ENCODE data around the gene CCBE1. TPM values are rescaled to one million over a fixed set of nuclear protein-coding genes. Genes with fewer than 3 reads are reported as not detected.

The CCBE1 gene
- total and polyA plus RNA-seq, 4 donors = 0.99 to 2.7 (median 1.9) TPM

GRCh38 chr18:59387687-59388565 lies 309.3 kb downstream of the CCBE1 start:
- Histone ChIP-seq H3K4me3 (ENCODE audit: low read depth, low read length) (no peak overlapping the region), H3K9me3 (ENCODE audit: control insufficient read depth, insufficient read depth, low read length) (no peaks in the 10 kb centered on the region), H3K27ac (ENCODE audit: low read depth, low read length) (no peak overlapping the region), H3K4me1 (ENCODE audit: control insufficient read depth, insufficient read depth, low read length) (no peaks in the 10 kb centered on the region), H3K36me3 (ENCODE audit: control insufficient read depth, insufficient read depth, low read length) (no peaks in the 10 kb centered on the region), H3K27me3 (ENCODE audit: control insufficient read depth, insufficient read depth, low read length) (peaks cover 9% of the 10 kb centered on the region)
- 35% methylated on average over 6 of the region's 11 CpGs for WGBS (ENCODE audit: insufficient coverage)
- peak in 1 of 6 donors; percentile 32 for DNase-seq (ENCODE audit: low read depth in 4 of 6, low spot score in 6 of 6)

DNA sequence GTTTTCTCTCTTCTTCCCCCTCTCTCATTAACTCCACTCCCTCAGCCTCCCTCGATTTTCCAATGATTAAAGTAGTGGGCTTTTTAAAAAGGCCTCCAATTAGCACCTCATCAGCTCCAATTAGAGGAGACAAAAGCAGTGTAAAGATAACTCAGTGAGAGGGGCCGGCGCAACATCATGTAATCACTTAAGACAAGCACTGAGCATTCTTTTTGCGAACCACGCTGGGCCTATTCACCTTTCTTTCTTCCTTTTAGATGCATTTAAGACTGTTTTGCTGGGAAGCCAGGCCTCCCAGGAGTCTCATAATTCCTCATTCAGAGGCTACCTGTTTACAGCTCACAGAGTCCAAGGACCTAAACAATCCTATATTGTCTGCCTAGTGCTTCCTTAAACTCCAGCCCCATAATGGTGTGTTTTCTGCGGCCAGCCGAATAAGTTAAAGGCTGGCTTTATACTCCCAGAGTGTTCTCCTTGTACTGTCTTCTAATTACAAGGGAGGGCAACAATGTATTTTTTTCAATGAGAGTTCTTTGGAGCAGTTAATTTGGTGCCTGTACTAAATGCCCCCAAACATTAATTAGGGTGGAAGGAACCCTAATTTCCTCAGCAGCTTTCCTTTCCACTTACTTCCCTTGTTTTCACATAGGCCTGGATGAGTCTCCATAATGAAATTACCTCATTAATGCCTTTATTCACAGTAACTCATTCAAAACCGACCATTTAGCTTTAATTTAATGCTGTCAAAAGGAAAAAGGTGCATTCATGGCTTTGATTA lies 310.1 kb downstream of the CCBE1 start:
- no peaks in the 10 kb centered on the region for H3K9me3 ChIP-seq (ENCODE audit: control insufficient read depth, insufficient read depth, low read length)
- H3K4me3 ChIP-seq (ENCODE audit: low read depth, low read length) = no peak overlapping the region
- peak in 2 of 6 donors; percentile 55 to 69 for DNase-seq (ENCODE audit: low read depth in 4 of 6, low spot score in 6 of 6)
- no peak overlapping the region for H3K27ac ChIP-seq (ENCODE audit: low read depth, low read length)
- H3K27me3 ChIP-seq (ENCODE audit: control insufficient read depth, insufficient read depth, low read length) = peaks cover 5% of the 10 kb centered on the region
- no peaks in the 10 kb centered on the region for H3K36me3 ChIP-seq (ENCODE audit: control insufficient read depth, insufficient read depth, low read length)
- H3K4me1 ChIP-seq (ENCODE audit: control insufficient read depth, insufficient read depth, low read length) = no peaks in the 10 kb centered on the region
- 58% methylated on average over 2 of the region's 8 CpGs for WGBS (ENCODE audit: insufficient coverage)

DNA sequence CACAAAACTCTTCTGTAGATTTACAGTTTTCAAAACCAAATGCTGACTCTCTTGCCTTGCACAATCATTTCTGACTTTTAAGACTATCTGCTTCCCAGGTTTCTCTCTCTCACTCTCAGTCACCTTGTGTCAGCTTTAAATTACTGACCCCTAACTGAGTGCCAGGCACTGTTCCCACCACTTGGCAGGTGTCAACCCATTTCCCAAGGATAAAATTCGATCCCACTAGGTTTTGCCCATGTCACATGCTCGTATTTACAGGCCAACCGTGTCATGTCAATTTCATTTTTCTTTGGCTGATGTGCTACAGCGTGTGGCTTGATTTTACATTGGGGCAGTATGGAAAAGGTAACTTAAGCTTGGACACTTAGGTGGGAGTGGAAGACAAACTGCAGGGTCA lies 312.0 kb downstream of the CCBE1 start:
- no peak overlapping the region for H3K4me3 ChIP-seq (ENCODE audit: low read depth, low read length)
- H3K4me1 ChIP-seq (ENCODE audit: control insufficient read depth, insufficient read depth, low read length) = no peaks in the 10 kb centered on the region
- no peaks in the 10 kb centered on the region for H3K36me3 ChIP-seq (ENCODE audit: control insufficient read depth, insufficient read depth, low read length)
- no peak overlapping the region for H3K27ac ChIP-seq (ENCODE audit: low read depth, low read length)
- no peaks in the 10 kb centered on the region for H3K9me3 ChIP-seq (ENCODE audit: control insufficient read depth, insufficient read depth, low read length)
- H3K27me3 ChIP-seq (ENCODE audit: control insufficient read depth, insufficient read depth, low read length) = peaks cover 5% of the 10 kb centered on the region
- DNase-seq (ENCODE audit: low read depth in 4 of 6, low spot score in 6 of 6) = no peak
- WGBS (ENCODE audit: insufficient coverage) = 100% methylated on average over 3 of the region's 4 CpGs

DNA sequence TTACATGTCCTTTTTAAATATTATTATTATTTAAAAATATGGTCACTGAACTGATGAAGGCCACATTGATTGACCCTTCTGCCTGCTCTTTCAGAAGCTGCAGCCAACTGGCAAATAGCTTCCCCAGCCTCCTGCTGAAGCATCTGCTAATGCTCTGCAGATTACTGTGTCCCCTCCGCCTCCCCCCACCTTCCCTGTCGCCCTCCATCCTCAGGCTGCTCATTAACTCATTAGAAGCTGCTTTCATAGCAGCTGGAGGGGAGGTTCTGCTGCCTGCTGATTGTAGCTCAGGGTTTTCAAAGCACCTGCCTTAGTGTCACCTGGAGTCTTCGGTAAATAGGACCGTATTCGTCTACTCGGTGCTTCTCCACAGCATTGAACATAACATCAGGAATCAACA lies 313.4 kb downstream of the CCBE1 start:
- H3K9me3 ChIP-seq (ENCODE audit: control insufficient read depth, insufficient read depth, low read length) = no peaks in the 10 kb centered on the region
- 36% methylated on average over 4 of the region's 6 CpGs for WGBS (ENCODE audit: insufficient coverage)

DNA sequence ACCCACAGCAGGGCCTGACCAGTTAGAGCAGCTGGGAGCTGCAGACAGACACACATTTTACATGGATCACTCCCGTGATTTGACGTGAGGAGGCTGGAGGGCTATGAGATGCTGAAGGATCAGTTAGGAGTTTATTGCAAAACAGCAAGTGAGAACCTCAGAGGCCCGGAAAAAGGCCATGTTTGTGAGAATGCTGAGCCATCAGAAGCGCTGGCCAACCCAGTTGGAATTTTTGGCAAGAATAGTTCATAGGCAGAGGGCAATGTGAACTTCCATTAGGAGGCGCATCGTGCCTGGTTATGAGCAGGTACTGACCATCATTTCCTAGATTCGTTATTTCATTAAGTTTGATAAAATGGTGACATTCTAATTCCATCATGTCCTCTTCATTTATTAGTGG lies 314.8 kb downstream of the CCBE1 start:
- DNase-seq (ENCODE audit: low read depth in 4 of 6, low spot score in 6 of 6) = no peak
- Histone ChIP-seq H3K9me3 (ENCODE audit: control insufficient read depth, insufficient read depth, low read length) (no peaks in the 10 kb centered on the region), H3K4me1 (ENCODE audit: control insufficient read depth, insufficient read depth, low read length) (no peaks in the 10 kb centered on the region), H3K27me3 (ENCODE audit: control insufficient read depth, insufficient read depth, low read length) (peaks cover 5% of the 10 kb centered on the region), H3K36me3 (ENCODE audit: control insufficient read depth, insufficient read depth, low read length) (no peaks in the 10 kb centered on the region), H3K4me3 (ENCODE audit: low read depth, low read length) (no peak overlapping the region), H3K27ac (ENCODE audit: low read depth, low read length) (no peak overlapping the region)
- WGBS (ENCODE audit: insufficient coverage) = 83% methylated on average over 3 of the region's 7 CpGs

More for the DNA sequence above, 313.4 kb downstream of the CCBE1 start:
- H3K27ac ChIP-seq (ENCODE audit: low read depth, low read length) = no peak overlapping the region
- H3K4me3 ChIP-seq (ENCODE audit: low read depth, low read length) = no peak overlapping the region
- DNase-seq (ENCODE audit: low read depth in 4 of 6, low spot score in 6 of 6) = peak in 1 of 6 donors; percentile 63
- H3K4me1 ChIP-seq (ENCODE audit: control insufficient read depth, insufficient read depth, low read length) = no peaks in the 10 kb centered on the region
- H3K27me3 ChIP-seq (ENCODE audit: control insufficient read depth, insufficient read depth, low read length) = peaks cover 5% of the 10 kb centered on the region
- H3K36me3 ChIP-seq (ENCODE audit: control insufficient read depth, insufficient read depth, low read length) = no peaks in the 10 kb centered on the region

- Histone ChIP-seq H3K36me3 (ENCODE audit: control insufficient read depth, insufficient read depth, low read length) (no peaks in the 10 kb centered on the region), H3K4me1 (ENCODE audit: control insufficient read depth, insufficient read depth, low read length) (no peaks in the 10 kb centered on the region), H3K9me3 (ENCODE audit: control insufficient read depth, insufficient read depth, low read length) (no peaks in the 10 kb centered on the region), H3K27ac (ENCODE audit: low read depth, low read length) (no peak overlapping the region), H3K4me3 (ENCODE audit: low read depth, low read length) (no peak overlapping the region), H3K27me3 (ENCODE audit: control insufficient read depth, insufficient read depth, low read length) (peaks cover 5% of the 10 kb centered on the region)
- no peak for DNase-seq (ENCODE audit: low read depth in 4 of 6, low spot score in 6 of 6)
- 88% methylated on average over 5 of the region's 6 CpGs for whole genome bisulfite sequencing (ENCODE audit: insufficient coverage)
These were observed 315.3 kb downstream of the CCBE1 start for GRCh38 chr18:59381949-59382348.

Other genes starting within 250 kb of the CCBE1 start
- 1 to 10 TPM; 1.3 to 1.4 TPM for gene PMAIP1, start 202.6 kb upstream of the CCBE1 start, total RNA-seq
- gene PMAIP1, start 202.6 kb upstream of the CCBE1 start, polyA plus RNA-seq (ENCODE audit: insufficient read length in 2 of 2) = 1 to 10 TPM; 1.1 to 1.9 TPM